K562 (cell line): Measurements from ENCODE around the gene DYNC1H1.

Source experiments
- ARNT ChIP-seq, 2 experiments: fragments of 450-650 bp; IDR thresholded peaks; 2 replicates each; pipeline ENCODE4 v1.6.1; 2016; ENCODE audit warnings: mild to moderate bottlenecking in 1 of 2
- CTCF ChIP-seq, 3 experiments: IDR thresholded peaks in 2 of 3; conservative IDR thresholded peaks in 1 of 3; 2 replicates each; pipeline ENCODE4 v1.5.1; 2011 to 2012; ENCODE audit warnings: low read length in 3 of 3, mild to moderate bottlenecking in 3 of 3, control low read depth in 2 of 3, improper control_type of control experiment in 1 of 3, inconsistent platforms in 1 of 3, low read depth in 1 of 3, mixed read lengths in 1 of 3, moderate library complexity in 1 of 3; ENCODE audit not compliant: insufficient read depth in 2 of 3
- E2F6 ChIP-seq, 2 experiments: IDR thresholded peaks; 2 replicates each; pipeline ENCODE4 v1.6.1; 2011; ENCODE audit warnings: borderline replicate concordance in 1 of 2, control low read depth in 1 of 2, low read depth in 1 of 2, low read length in 1 of 2, mild to moderate bottlenecking in 1 of 2, mixed read lengths in 1 of 2, moderate library complexity in 1 of 2; ENCODE audit not compliant: insufficient read depth in 1 of 2, insufficient read length in 1 of 2, poor library complexity in 1 of 2, severe bottlenecking in 1 of 2; ENCODE audit errors: extremely low read depth in 1 of 2
- ELK1 ChIP-seq: sonication (generic); formaldehyde crosslinking; IDR thresholded peaks from 2 replicates; pipeline ENCODE4 v1.8.1; 2022; ENCODE audit warnings: missing genetic modification reagents
- EZH2 ChIP-seq: IDR thresholded peaks from 2 replicates; pipeline ENCODE4 v1.6.1; 2012; ENCODE audit warnings: low read depth, mild to moderate bottlenecking, inconsistent platforms, low read length, borderline replicate concordance
- RCOR1 ChIP-seq, 2 experiments: IDR thresholded peaks; 2 replicates each; pipeline ENCODE4 v1.6.1; 2012; ENCODE audit warnings: low read depth in 2 of 2, low read length in 2 of 2, borderline replicate concordance in 1 of 2, improper control_type of control experiment in 1 of 2
- TEAD2 ChIP-seq: fragments of 450-650 bp; IDR thresholded peaks from 2 replicates; pipeline ENCODE4 v1.6.1; 2016; ENCODE audit warnings: missing genetic modification characterization, control low read depth, missing compliant biosample characterization

GRCh38 chr14:101958418-101959180 is 5.8 kb upstream of the DYNC1H1 start:
- no peak for TF ChIP-seq EZH2
- TF ChIP-seq RCOR1 (IDR thresholded peaks at IDR 0.05; ENCODE audit: borderline replicate concordance in 1 of 2, low read depth in 2 of 2, low read length in 2 of 2) = no peak
- TF ChIP-seq TEAD2 (tag) = no peak
- TF ChIP-seq ARNT (IDR thresholded peaks at IDR 0.05) = no peak
- TF ChIP-seq CTCF (IDR thresholded peaks at IDR 0.05 in 2 of 3, conservative IDR thresholded peaks at IDR 0.05 in 1 of 3; ENCODE audit: insufficient read depth in 2 of 3, low read depth in 1 of 3, low read length in 3 of 3) = no peak
- TF ChIP-seq ELK1 (CRISPR knock-in tag) = no peak
- no peak for TF ChIP-seq E2F6 (IDR thresholded peaks at IDR 0.05; ENCODE audit: borderline replicate concordance in 1 of 2, extremely low read depth in 1 of 2, insufficient read depth in 1 of 2, insufficient read length in 1 of 2, low read depth in 1 of 2, low read length in 1 of 2, poor library complexity in 1 of 2, severe bottlenecking in 1 of 2)
